Midbrain (tissue), 1 donor: ENCODE data around the gene CACNA1E.
"Not testable (repeated sequence)": the region's sequence is repeated elsewhere in the genome, so short reads cannot be mapped to it uniquely, and the experiment has no call there.

Source experiments
- DNase-seq: peaks from one replicate; lab custom pipeline; 2025; lab: John Stamatoyannopoulos, UW

CACNA1E gene

DNA sequence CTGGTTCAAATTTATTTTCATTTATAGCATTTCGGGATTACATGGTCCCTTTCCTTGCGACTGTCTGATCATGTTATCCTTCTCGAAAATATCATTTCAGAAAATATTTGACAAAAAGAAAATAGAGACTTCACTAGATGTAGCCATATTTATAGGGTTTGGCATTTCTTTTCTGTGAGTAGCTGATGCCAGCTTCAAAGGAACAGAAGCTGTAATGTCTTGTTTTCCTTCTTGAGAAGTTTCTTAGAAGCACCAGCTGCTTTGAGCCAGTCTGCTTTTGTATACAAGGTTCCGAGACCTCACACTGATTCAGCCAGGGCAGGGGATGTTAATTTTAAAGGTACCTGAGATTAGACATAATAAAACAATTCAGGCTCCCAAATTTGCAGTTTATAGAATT is 329.9 kb downstream of the CACNA1E start:
- DNase-seq: no peak

DNA sequence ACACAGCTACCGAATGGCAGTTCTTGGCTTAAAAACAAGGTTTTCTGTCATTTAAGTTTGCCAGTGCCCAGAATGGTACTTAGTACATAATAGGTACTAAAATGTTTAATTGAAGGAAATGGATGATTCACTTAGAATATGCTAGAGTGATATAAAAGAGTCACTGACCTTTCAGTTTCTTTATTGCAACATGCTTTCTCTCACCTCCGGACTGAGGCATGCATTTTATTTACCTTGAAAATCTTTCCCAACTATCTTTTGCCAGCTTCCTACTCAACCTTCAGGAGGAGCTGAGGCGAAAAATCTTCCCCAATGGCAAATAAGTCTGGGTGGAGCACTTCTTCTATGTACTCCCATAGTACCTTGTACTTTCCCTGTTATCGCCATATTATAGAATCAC is 333.3 kb downstream of the CACNA1E start:
- DNase-seq: no peak

DNA sequence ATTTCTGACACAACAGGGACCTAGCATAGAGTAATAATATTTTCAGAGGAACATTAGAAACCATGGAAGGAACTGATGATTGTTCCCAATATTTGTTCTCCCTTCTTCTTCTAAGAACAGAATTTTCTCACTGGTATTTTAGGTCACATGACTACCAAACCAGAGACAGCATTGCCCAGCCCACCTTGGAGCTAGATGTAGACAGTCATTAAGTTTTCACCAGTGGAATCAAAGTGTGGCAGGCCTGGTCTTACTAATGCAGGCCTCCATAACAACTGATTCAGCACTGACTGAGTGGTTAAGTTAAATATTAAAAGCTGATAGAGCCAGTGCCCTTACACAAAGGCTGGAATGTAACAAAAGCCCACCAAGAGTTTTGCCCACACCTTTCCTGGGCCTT is 333.8 kb downstream of the CACNA1E start:
- no peak for DNase-seq

DNA sequence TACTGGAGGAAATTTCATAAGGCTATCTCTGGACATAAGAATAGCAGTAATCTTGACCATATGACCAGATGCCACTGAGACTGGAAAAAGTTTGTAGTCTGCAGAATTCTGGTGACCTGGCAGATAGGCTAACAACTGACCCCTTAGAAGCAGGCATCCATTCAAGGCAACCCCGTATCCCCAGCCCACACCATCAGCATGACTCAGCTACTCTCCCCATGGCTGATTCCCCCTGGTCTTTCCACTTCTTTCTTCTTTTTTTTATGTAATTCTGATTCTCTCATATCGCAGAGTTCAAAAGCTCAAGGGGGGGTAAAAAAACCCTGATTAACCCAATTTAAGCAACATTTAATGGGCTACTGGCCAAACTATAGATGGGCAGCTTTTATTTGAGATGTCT is 335.1 kb downstream of the CACNA1E start:
- no peak for DNase-seq

DNA sequence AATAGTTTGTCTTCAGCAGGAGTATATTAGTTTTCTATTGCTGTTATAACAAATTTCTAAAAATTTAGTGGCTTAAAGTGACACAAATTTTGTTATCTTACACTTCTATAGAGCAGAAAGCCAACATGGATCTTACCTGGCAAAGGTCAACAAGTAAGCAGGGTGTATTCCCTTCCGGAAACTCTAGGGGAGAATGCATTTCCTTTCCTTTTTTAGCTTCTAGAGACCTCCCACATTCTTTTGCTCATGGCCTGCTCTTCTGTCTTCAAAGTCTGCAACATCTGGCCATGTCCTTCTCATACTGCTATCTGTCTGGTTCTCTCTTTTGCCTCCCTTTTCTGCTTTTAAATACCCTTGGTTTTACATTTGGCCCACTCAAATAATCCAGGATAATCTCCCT is 335.6 kb downstream of the CACNA1E start:
- DNase-seq: no peak

DNA sequence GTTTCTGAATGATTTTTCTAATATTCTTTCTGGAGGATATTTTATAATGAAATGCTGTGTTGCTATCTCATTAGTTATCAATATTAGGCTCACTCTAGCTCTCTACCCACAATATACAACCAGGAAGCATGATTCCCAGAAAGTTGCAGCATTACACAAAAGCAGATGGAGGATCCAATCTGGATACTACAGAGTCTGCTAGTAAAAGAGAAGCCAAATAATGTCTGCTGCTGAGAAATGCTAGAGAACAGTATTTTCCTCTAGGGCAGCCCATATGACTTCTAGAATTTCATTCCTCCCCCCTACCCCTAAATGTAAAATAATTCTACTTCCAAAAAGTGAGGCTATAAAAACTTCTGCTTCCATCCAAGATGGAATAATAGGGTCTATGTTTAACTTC is 338.4 kb downstream of the CACNA1E start:
- DNase-seq: no peak

DNA sequence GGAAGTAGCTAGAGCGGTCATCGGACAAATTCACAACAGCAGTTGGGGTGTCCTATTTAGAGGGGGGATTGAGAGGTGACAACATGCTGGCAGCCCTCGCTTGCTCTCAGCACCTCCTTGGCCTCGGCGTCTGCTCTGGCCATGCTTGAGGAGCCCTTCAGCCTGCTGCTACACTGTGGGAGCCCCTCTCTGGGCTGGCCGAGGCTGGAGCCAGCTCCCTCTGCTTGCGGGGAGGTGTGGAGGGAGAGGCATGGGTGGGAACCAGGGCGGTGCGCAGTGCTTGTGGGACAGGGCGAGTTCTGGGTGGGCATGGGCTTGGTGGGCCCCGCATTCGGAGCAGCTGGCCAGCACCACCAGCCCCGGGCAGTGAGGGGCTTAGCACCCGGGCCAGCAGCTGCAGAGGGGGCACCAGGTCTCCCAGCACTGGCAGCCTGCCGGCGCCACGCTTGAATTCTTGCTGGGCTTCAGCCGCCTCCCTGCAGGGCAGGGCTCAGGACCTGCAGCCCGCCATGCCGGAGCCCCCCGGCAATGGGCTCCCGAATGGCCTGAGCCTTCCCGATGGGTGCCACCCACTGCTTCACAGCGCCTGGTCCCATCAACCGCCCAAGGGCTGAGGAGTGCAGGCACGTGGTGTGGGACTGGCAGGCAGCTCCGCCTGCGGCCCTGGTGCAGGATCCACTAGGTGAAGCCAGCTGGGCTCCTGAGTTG is 349.0 kb downstream of the CACNA1E start:
- DNase-seq: not testable (repeated sequence)

DNA sequence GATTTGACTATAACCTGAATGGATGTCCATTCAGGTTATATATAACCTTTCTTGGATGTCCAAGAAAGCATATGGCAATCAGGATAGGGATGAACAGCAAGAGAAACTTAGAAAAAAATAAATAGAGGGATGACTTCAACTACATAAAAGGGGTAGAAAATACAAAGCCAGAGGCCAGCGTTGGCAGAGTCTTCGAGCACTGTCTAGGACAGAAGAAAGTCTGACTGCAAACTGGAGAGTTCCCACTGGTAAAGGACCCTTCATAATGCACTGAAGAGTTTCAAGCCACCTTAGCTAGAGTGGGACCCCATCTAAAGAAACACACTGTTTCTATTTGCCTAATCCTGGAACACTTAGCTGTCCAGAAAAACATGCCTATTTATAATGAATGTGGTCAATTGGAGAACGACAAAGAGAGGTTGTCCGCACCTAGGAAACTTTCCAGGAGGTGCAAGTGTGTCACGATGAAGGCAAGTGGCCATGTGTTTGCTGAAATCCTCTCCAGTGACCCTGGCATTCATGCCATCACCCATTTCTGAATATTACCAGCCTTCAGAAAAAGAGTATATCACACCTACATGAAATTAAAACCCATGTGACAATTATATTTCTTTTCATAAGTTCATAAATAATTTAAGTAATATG is 362.8 kb downstream of the CACNA1E start:
- no peak for DNase-seq

DNA sequence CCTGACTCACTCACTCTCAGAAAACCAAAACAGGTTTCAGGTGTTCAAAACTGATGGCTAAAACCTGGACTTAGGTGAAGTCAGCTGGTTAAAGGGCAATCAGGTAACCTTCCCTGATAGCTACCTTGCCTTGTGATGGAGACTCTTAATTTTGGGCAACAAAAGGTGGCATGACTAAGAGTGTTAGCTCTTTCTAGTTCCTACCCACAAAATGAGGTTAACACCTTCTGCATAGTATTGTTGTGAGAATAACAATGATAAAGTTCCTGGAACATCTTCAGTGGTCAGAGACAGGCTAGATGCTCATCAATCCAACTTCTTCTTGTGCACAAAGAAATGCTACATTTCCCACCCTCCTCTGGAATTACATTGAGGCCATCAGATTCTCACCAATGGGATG is 363.4 kb downstream of the CACNA1E start:
- DNase-seq: no peak

DNA sequence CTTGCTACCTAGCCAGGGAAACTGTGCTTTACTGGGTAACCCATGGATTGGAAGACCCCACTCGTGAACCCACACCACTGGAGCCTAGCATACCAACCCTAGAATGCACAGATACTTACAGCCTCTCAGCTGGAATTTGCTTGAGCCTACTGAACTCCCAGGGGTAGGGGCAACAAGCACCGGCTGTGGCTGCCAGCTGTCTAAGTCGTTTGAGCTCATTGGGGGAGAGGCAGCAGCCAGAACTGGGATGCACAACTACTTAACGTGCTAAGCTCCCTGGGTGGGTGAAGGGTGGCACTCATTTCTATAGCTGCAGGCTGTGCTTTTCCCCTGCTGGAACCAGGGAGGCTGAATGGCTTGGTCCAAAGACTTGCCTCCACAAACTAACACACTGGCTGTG is 365.8 kb downstream of the CACNA1E start:
- no peak for DNase-seq

DNA sequence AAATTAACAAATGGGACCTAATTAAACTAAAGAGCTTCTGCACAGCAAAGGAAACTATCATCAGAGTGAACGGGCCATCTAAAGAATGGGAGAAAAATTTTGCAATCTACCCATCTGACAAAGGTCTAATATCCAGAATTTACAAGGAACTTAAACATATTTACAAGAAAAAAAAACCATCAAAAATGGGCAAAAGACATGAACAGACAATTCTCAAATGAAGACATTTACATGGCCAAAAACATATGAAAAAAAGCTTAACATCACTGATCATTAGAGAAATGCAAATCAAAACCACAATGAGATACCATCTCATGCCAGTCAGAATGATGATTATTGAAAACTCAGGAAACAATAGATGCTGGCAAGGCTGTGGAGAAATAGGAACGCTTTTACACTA is 370.9 kb downstream of the CACNA1E start:
- not testable (repeated sequence) for DNase-seq

DNA sequence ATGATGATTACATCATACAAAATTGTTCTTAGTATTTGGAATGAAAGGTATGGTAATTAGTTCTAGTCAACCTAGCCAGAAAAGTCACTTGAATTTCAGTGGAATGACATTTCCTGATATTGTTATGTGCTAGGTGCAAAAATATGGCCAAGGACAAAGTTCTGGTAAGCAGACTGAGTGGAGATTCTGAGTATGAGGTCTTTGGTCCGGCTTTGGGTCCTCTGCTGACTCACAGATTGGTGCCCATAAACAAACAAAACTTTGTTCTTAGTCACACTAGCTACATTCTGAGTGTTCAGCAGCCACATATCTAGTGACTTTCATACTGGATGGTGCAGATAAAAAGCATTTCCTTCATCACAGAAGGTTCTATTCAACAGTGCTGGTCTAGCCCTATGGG is 372.1 kb downstream of the CACNA1E start:
- DNase-seq: no peak
